Mesothelial cell of epicardium (in vitro differentiated cells): ENCODE data around the gene ALG12. TPM values are rescaled to one million over a fixed set of nuclear protein-coding genes. Genes with fewer than 3 reads are reported as not detected.

Experiments used
- DNase-seq, 2 experiments: peaks; one replicate each; pipeline ENCODE4 v3.0.0; 2021; ENCODE audit warnings: low spot score in 2 of 2; ENCODE audit not compliant: unreplicated experiment in 2 of 2
- H3K27ac Mint-ChIP-seq: 2 replicates; pipeline ENCODE4 v1.8.0; 2021; ENCODE audit warnings: mixed read lengths
- H3K27me3 Mint-ChIP-seq: 2 replicates; pipeline ENCODE4 v1.8.0; 2021; ENCODE audit warnings: low read depth, mixed read lengths
- H3K36me3 Mint-ChIP-seq: 2 replicates; pipeline ENCODE4 v1.8.0; 2021; ENCODE audit warnings: mixed read lengths
- H3K4me1 Mint-ChIP-seq: 2 replicates; pipeline ENCODE4 v1.8.0; 2021; ENCODE audit warnings: mixed read lengths
- H3K4me3 Mint-ChIP-seq: 2 replicates; pipeline ENCODE4 v1.8.0; 2021; ENCODE audit warnings: mild to moderate bottlenecking, moderate library complexity, mixed read lengths
- H3K9me3 Mint-ChIP-seq: 2 replicates; pipeline ENCODE4 v1.8.0; 2021; ENCODE audit warnings: mixed read lengths
- CTCF ChIP-seq: fragments of 200-600 bp; sonication (generic); IDR thresholded peaks from one replicate; pipeline ENCODE4 v1.5.0; 2021; ENCODE audit warnings: antibody characterized with exemption; ENCODE audit not compliant: unreplicated experiment
- total RNA-seq: library from RNA; stranded (reverse); gene quantifications from 3 replicates; pipeline ENCODE4 v1.2.1, GENCODE V29; 2021

The ALG12 gene
- total RNA-seq, 1 donor from 2014 or later, result 26.4 TPM

GRCh38 chr22:49965091-49966040, 47.1 kb upstream of the ALG12 start:
- no peak for TF ChIP-seq CTCF
- peaks cover 12% of the 10 kb centered on the region for H3K4me1 Mint-ChIP-seq
- H3K27me3 Mint-ChIP-seq, result peaks cover under 1% of the 10 kb centered on the region
- no peak for DNase-seq
- H3K4me3 Mint-ChIP-seq, result no peak overlapping the region
- H3K27ac Mint-ChIP-seq, result peak overlapping the region; percentile 47
- H3K9me3 Mint-ChIP-seq, result no peaks in the 10 kb centered on the region
- H3K36me3 Mint-ChIP-seq, result peaks cover 3% of the 10 kb centered on the region

GRCh38 chr22:49964136-49965090, 46.2 kb upstream of the ALG12 start:
- Mint-ChIP-seq H3K27me3 (no peaks in the 10 kb centered on the region), H3K4me3 (peak overlapping the region; percentile 65), H3K4me1 (peaks cover 12% of the 10 kb centered on the region), H3K9me3 (no peaks in the 10 kb centered on the region), H3K27ac (peak overlapping the region; percentile 47), H3K36me3 (peaks cover 3% of the 10 kb centered on the region)
- peak in 1 of 2 experiments; percentile 38 for DNase-seq
- TF ChIP-seq CTCF, result no peak

- Mint-ChIP-seq H3K36me3 (peaks cover 3% of the 10 kb centered on the region), H3K27me3 (no peaks in the 10 kb centered on the region), H3K27ac (peak overlapping the region; percentile 67), H3K9me3 (no peaks in the 10 kb centered on the region), H3K4me1 (peaks cover 18% of the 10 kb centered on the region), H3K4me3 (peak overlapping the region; percentile 65)
- TF ChIP-seq CTCF, result no peak
- DNase-seq, result peak in 1 of 2 experiments; percentile 25
Measured at GRCh38 chr22:49963647-49964026, 45.4 kb upstream of the ALG12 start.

GRCh38 chr22:49962751-49963646, 44.8 kb upstream of the ALG12 start:
- Mint-ChIP-seq H3K4me3 (peak overlapping the region; percentile 65), H3K27me3 (no peaks in the 10 kb centered on the region), H3K36me3 (peaks cover 3% of the 10 kb centered on the region), H3K9me3 (no peaks in the 10 kb centered on the region), H3K27ac (peak overlapping the region; percentile 88), H3K4me1 (peaks cover 18% of the 10 kb centered on the region)
- peak in 1 of 2 experiments; percentile 40 for DNase-seq
- TF ChIP-seq CTCF, result no peak
